Endodermal cell (in vitro differentiated cells): Measurements from ENCODE around the gene PRKAG3. TPM values are rescaled to one million over a fixed set of nuclear protein-coding genes. Genes with fewer than 3 reads are reported as not detected.

Experiments used
- DNase-seq: peaks from one replicate; pipeline ENCODE4 v3.0.0-alpha.2; 2017
- H3K27ac ChIP-seq: 2 replicates; pipeline ENCODE4 v1.5.1; 2013; ENCODE audit warnings: mild to moderate bottlenecking, low read depth, low read length, moderate library complexity
- H3K27me3 ChIP-seq: 2 replicates; pipeline ENCODE4 v1.6.1; 2013; ENCODE audit warnings: mild to moderate bottlenecking, low read length, moderate library complexity; ENCODE audit not compliant: insufficient read depth, control insufficient read depth, poor library complexity, severe bottlenecking
- H3K36me3 ChIP-seq: 2 replicates; pipeline ENCODE4 v1.7.0; 2013; ENCODE audit warnings: mild to moderate bottlenecking, low read length, moderate library complexity; ENCODE audit not compliant: control insufficient read depth, insufficient read depth
- H3K4me1 ChIP-seq: one replicate; pipeline ENCODE4 v1.7.0; 2013; ENCODE audit warnings: low read length; ENCODE audit not compliant: control insufficient read depth, insufficient read depth
- H3K4me3 ChIP-seq: 2 replicates; pipeline ENCODE4 v1.5.1; 2013; ENCODE audit warnings: mild to moderate bottlenecking, low read length, moderate library complexity
- H3K9ac ChIP-seq: 2 replicates; pipeline ENCODE4 v1.6.1; 2013; ENCODE audit warnings: mild to moderate bottlenecking, low read length, moderate library complexity; ENCODE audit not compliant: poor library complexity, severe bottlenecking; ENCODE audit errors: extremely low read depth
- H3K9me3 ChIP-seq: 2 replicates; pipeline ENCODE4 v1.6.1; 2013; ENCODE audit warnings: mild to moderate bottlenecking, low read length, moderate library complexity; ENCODE audit not compliant: control insufficient read depth
- H3K27ac Mint-ChIP-seq: 2 replicates; pipeline ENCODE4 v1.8.0; 2020; ENCODE audit warnings: mixed read lengths
- H3K27me3 Mint-ChIP-seq: 2 replicates; pipeline ENCODE4 v1.8.0; 2021; ENCODE audit warnings: mild to moderate bottlenecking, mixed read lengths; ENCODE audit not compliant: insufficient read depth
- H3K36me3 Mint-ChIP-seq: 2 replicates; pipeline ENCODE4 v1.8.0; 2020; ENCODE audit warnings: low read depth, mixed read lengths
- H3K4me1 Mint-ChIP-seq: 2 replicates; pipeline ENCODE4 v1.8.0; 2020; ENCODE audit warnings: mixed read lengths
- H3K4me3 Mint-ChIP-seq: 2 replicates; pipeline ENCODE4 v1.8.0; 2020; ENCODE audit warnings: mild to moderate bottlenecking, moderate library complexity, mixed read lengths
- H3K9me3 Mint-ChIP-seq: 2 replicates; pipeline ENCODE4 v1.8.0; 2020; ENCODE audit warnings: mild to moderate bottlenecking, mixed read lengths
- CTCF ChIP-seq: fragments of 200-600 bp; sonication (generic); conservative IDR thresholded peaks from 2 replicates; pipeline ENCODE4 v1.5.0; 2021; ENCODE audit warnings: antibody characterized with exemption, mild to moderate bottlenecking
- WGBS, 2 experiments: methylation state at CpG; one replicate each; pipeline versions ENCODE4 v1.1.5 to v1.1.7; 2013; ENCODE audit warnings: missing lambda C conversion rate in 2 of 2, mixed read lengths in 1 of 2; ENCODE audit not compliant: insufficient coverage in 1 of 2, insufficient read length in 1 of 2; 5-methylcytosine and 5-hydroxymethylcytosine counted together
- total RNA-seq, 2 donors: library from RNA; stranded (reverse); fragmentation: NEBNext Ultra II Directional in 1 of 2; extraction: Animal tissue kit (Norgen Biotek cat#: 25700) in 1 of 2; gene quantifications; 2 replicates in 1 of 2; 3 replicates in 1 of 2; pipeline ENCODE4 v1.2.1, GENCODE V29; 2021

The PRKAG3 gene
- total RNA-seq, 2 donors from 2014 or later: not detected

GRCh38 chr2:218839888-218840287 lies 8.3 kb upstream of the PRKAG3 start:
- Histone ChIP-seq H3K9me3 (no peaks in the 10 kb centered on the region), H3K9ac (no peak overlapping the region), H3K36me3 (no peaks in the 10 kb centered on the region), H3K27me3 (no peaks in the 10 kb centered on the region), H3K4me3 (no peak overlapping the region), H3K4me1 (no peaks in the 10 kb centered on the region), H3K27ac (no peak overlapping the region)
- Mint-ChIP-seq H3K36me3 (no peaks in the 10 kb centered on the region), H3K4me3 (no peak overlapping the region), H3K27me3 (peaks cover 28% of the 10 kb centered on the region), H3K27ac (no peak overlapping the region), H3K9me3 (peaks cover 17% of the 10 kb centered on the region), H3K4me1 (no peaks in the 10 kb centered on the region)
- no peak for TF ChIP-seq CTCF
- no peak for DNase-seq
- 63 to 100% methylated on average over 1 of the region's 1 CpG for WGBS, 2 experiments

GRCh38 chr2:218839430-218839829 lies 7.8 kb upstream of the PRKAG3 start:
- Mint-ChIP-seq H3K27ac (no peak overlapping the region), H3K9me3 (peaks cover 12% of the 10 kb centered on the region), H3K27me3 (peaks cover 28% of the 10 kb centered on the region), H3K4me3 (no peak overlapping the region), H3K4me1 (no peaks in the 10 kb centered on the region), H3K36me3 (no peaks in the 10 kb centered on the region)
- Histone ChIP-seq H3K9me3 (no peaks in the 10 kb centered on the region), H3K36me3 (no peaks in the 10 kb centered on the region), H3K9ac (no peak overlapping the region), H3K4me1 (no peaks in the 10 kb centered on the region), H3K27me3 (no peaks in the 10 kb centered on the region), H3K27ac (no peak overlapping the region), H3K4me3 (no peak overlapping the region)
- no peak for DNase-seq
- 78 to 80% methylated on average over 2 to 4 of the region's 4 CpGs for WGBS, 2 experiments
- no peak for TF ChIP-seq CTCF

- Histone ChIP-seq H3K9ac (no peak overlapping the region), H3K36me3 (no peaks in the 10 kb centered on the region), H3K27ac (no peak overlapping the region), H3K4me1 (peaks cover 2% of the 10 kb centered on the region), H3K9me3 (no peaks in the 10 kb centered on the region), H3K4me3 (no peak overlapping the region), H3K27me3 (no peaks in the 10 kb centered on the region)
- WGBS, 2 experiments: 100% methylated on average over 1 to 2 of the region's 2 CpGs
- peaks cover 24% of the 10 kb centered on the region for H3K27me3 Mint-ChIP-seq
- H3K27ac Mint-ChIP-seq: no peak overlapping the region
- peaks cover 11% of the 10 kb centered on the region for H3K4me1 Mint-ChIP-seq
- no peak for DNase-seq
- H3K4me3 Mint-ChIP-seq: no peak overlapping the region
- H3K36me3 Mint-ChIP-seq: no peaks in the 10 kb centered on the region
- no peak for TF ChIP-seq CTCF
- peaks cover 1% of the 10 kb centered on the region for H3K9me3 Mint-ChIP-seq
Observed at GRCh38 chr2:218837495-218837894, 5.9 kb upstream of the PRKAG3 start.
